Type B pancreatic cell (in vitro differentiated cells): ENCODE measurements around the gene MCC. TPM values are rescaled to one million over a fixed set of nuclear protein-coding genes. Genes with fewer than 3 reads are reported as not detected.

Experiments
- DNase-seq: peaks from one replicate; pipeline ENCODE4 v3.0.0; 2021; ENCODE audit warnings: mixed read lengths; ENCODE audit not compliant: unreplicated experiment; ENCODE audit errors: extremely low spot score
- H3K27ac Mint-ChIP-seq: 2 replicates; pipeline ENCODE4 v1.8.0; 2021; ENCODE audit warnings: mild to moderate bottlenecking, mixed read lengths
- H3K27me3 Mint-ChIP-seq: 2 replicates; pipeline ENCODE4 v1.8.0; 2021; ENCODE audit warnings: mixed read lengths
- H3K36me3 Mint-ChIP-seq: 2 replicates; pipeline ENCODE4 v1.8.0; 2021; ENCODE audit warnings: mixed read lengths
- H3K4me1 Mint-ChIP-seq: one replicate; pipeline ENCODE4 v1.8.0; 2021; ENCODE audit warnings: mixed read lengths; ENCODE audit not compliant: unreplicated experiment
- H3K4me3 Mint-ChIP-seq: 2 replicates; pipeline ENCODE4 v1.8.0; 2021; ENCODE audit warnings: mild to moderate bottlenecking, mixed read lengths
- H3K9me3 Mint-ChIP-seq: 2 replicates; pipeline ENCODE4 v1.8.0; 2021; ENCODE audit warnings: mixed read lengths
- total RNA-seq: library from RNA; stranded (reverse); gene quantifications from 2 replicates; pipeline ENCODE4 v1.2.1, GENCODE V29; 2021; ENCODE audit warnings: low replicate concordance
- TF ChIP-seq, protein P1 (sequence below): fragments of 200-600 bp; sonication (generic); conservative IDR thresholded peaks from 2 replicates; pipeline ENCODE4 v1.5.0; 2021; ENCODE audit warnings: antibody characterized with exemption, mild to moderate bottlenecking

MCC gene
- total RNA-seq, 1 donor from 2014 or later: 24.0 TPM

DNA sequence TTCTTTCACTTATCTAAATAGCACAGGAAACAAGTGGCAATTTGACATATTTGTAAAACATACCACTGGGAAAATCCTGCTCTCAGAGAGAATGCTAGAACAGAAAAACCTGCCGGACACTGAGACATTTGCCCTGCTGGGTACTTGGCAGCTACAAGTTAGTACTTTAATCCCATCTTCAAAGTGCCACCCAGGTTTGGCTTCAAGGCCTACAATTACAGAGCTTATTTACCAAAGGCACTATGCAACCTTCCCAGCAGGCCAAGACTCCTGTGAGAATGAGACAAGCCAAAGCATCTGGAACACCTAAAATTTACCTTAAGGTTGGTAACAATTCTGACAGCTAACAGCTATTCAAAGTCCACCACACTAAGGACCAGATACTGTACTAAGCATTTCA, 131.8 kb downstream of the MCC start:
- no peak for DNase-seq
- Mint-ChIP-seq H3K27ac (no peak overlapping the region), H3K4me3 (no peak overlapping the region), H3K36me3 (no peaks in the 10 kb centered on the region), H3K27me3 (no peaks in the 10 kb centered on the region), H3K4me1 (peaks cover 40% of the 10 kb centered on the region), H3K9me3 (no peaks in the 10 kb centered on the region)
- TF ChIP-seq, protein P1, sequence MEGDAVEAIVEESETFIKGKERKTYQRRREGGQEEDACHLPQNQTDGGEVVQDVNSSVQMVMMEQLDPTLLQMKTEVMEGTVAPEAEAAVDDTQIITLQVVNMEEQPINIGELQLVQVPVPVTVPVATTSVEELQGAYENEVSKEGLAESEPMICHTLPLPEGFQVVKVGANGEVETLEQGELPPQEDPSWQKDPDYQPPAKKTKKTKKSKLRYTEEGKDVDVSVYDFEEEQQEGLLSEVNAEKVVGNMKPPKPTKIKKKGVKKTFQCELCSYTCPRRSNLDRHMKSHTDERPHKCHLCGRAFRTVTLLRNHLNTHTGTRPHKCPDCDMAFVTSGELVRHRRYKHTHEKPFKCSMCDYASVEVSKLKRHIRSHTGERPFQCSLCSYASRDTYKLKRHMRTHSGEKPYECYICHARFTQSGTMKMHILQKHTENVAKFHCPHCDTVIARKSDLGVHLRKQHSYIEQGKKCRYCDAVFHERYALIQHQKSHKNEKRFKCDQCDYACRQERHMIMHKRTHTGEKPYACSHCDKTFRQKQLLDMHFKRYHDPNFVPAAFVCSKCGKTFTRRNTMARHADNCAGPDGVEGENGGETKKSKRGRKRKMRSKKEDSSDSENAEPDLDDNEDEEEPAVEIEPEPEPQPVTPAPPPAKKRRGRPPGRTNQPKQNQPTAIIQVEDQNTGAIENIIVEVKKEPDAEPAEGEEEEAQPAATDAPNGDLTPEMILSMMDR: no peak

DNA sequence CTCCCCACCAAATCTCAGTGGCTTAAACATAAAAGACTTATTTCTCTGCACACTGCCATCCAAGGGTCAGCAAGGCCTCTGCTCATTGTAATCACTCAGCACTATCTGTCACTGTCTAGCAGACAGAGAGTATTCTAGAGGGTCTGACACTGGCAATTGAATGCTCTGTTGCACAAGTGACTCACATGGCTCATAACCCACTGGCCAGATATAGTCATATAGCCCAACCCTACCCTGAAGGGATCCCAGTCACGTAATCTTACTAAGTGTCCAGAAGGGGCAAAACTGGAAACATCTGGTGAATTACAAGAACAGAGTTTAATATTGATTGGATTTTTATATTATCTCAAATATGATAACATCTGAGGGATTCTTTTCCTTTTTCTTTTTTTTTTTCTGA, 134.2 kb downstream of the MCC start:
- Mint-ChIP-seq H3K27me3 (no peaks in the 10 kb centered on the region), H3K4me3 (no peak overlapping the region), H3K36me3 (no peaks in the 10 kb centered on the region), H3K4me1 (peaks cover 30% of the 10 kb centered on the region), H3K27ac (no peak overlapping the region), H3K9me3 (no peaks in the 10 kb centered on the region)
- DNase-seq: no peak
- TF ChIP-seq, protein P1: no peak

DNA sequence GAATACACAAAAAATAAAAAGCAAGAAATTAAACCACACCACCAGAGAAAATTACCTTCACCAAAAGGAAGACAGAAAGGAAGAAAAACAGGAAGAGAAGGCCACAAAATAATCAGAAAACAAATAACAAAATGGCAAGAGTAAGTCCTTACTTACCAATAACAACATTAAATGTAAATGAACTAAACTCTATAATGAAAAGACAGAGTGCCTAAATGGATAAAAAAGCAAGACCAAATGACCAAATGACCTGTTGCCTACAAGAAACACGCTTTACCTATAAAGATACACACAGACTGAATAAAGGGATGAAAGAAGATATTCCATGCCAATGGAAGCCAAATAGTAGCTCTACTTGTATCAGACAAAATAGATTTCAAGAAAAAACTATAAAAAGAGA, 140.7 kb downstream of the MCC start:
- Mint-ChIP-seq H3K9me3 (no peaks in the 10 kb centered on the region), H3K27me3 (no peaks in the 10 kb centered on the region), H3K36me3 (no peaks in the 10 kb centered on the region), H3K27ac (no peak overlapping the region), H3K4me3 (no peak overlapping the region), H3K4me1 (peaks cover 5% of the 10 kb centered on the region)
- TF ChIP-seq, protein P1: no peak
- no peak for DNase-seq

DNA sequence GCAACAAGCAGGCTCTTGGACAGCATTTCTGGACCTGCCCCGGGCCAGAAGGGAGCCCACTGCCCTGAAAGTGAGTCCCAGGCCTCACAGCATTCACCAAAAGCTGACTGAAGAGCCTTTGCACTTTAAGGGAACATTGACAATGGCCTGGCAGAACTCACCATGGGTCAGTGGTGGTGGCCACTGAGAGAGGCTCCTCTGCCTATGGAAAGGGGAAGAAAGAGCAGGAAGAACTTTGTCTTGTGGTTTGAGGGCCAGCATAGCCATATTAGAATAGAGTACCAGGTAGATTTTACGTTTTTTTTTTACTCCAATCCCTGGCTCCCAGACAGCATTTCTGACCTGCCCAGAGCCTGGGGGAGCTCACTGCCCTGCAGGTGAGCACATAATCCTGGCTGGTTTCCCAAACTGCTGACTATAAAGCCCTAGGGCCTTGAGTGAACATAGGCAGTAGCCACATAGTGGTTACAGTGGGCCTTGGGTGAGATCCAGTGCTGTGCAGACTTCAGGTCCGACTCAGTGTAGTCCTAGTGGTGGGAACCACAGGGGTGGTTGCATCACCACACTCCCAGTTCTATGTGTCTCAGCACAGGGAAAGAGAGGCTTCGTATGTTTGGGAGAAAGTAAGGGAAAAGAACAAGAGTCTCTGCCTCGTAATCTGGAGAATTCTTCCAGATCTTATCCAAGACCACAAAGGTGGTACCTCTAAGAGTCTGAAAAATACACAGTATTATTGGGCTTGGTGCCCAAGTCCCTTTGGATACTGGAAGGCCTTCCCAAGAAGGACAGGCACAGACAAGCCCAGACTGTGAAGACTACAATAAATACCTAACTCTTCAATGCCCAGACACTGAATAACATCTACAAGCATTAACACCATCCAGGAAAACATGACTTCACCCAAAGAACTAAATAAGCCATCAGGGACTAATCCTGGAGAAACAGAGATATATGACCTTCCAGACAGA, 143.0 kb downstream of the MCC start:
- DNase-seq: no peak
- TF ChIP-seq, protein P1: no peak
- H3K4me3 Mint-ChIP-seq: no peak overlapping the region
- H3K27me3 Mint-ChIP-seq: no peaks in the 10 kb centered on the region
- no peaks in the 10 kb centered on the region for H3K4me1 Mint-ChIP-seq
- no peak overlapping the region for H3K27ac Mint-ChIP-seq
- no peaks in the 10 kb centered on the region for H3K36me3 Mint-ChIP-seq
- no peaks in the 10 kb centered on the region for H3K9me3 Mint-ChIP-seq

DNA sequence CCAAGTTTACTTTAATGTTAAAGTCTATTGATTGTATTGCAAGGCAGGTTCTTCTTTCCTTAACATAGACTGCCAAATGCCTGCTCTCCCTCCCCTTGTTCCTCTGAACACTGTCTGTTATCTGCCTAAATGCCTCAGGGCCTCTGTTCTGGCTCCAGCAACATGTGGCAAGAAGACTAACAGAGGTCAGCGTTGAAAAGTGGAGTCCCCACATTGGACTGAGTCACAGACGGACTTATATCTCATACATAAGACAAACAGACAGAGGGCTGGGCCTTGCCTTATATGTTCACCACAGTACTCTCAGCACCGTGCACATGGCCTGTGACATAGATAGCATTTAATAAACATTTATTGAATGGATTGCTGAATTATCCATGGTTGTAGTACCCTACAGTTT, 144.9 kb downstream of the MCC start:
- no peaks in the 10 kb centered on the region for H3K27me3 Mint-ChIP-seq
- TF ChIP-seq, protein P1: no peak

More for the DNA sequence above, 144.9 kb downstream of the MCC start:
- no peak for DNase-seq
- Mint-ChIP-seq H3K36me3 (no peaks in the 10 kb centered on the region), H3K27ac (no peak overlapping the region), H3K9me3 (no peaks in the 10 kb centered on the region), H3K4me1 (no peaks in the 10 kb centered on the region), H3K4me3 (no peak overlapping the region)
